AG04450 (cell line): ENCODE results near the gene SOX18. TPM values are rescaled to one million over a fixed set of nuclear protein-coding genes. Genes with fewer than 3 reads are reported as not detected.
A peak's percentile ranks its signal among the peaks of the same experiment; 100 is the strongest.

Experiments used
- CTCF ChIA-PET: fragments of 300-600, 350-600 bp; formaldehyde crosslinking; extraction: SDS; loops from one replicate; lab custom pipeline; 2022; ENCODE audit warnings: antibody characterized with exemption, inconsistent platforms; lab: Charles Lee
- POLR2A ChIA-PET: fragments of 350-600 bp; formaldehyde crosslinking; extraction: SDS; loops from one replicate; lab custom pipeline; 2021; ENCODE audit warnings: antibody characterized with exemption, inconsistent platforms; lab: Yijun Ruan, JAX
- DNase-seq: peaks from one replicate; pipeline ENCODE4 v3.0.0-alpha.2; 2011; ENCODE audit warnings: low read depth, low spot score
- H3K27ac ChIP-seq: one replicate; pipeline ENCODE4 v1.5.1; 2012; ENCODE audit warnings: low read depth, low read length, control low read depth
- H3K27me3 ChIP-seq: one replicate; pipeline ENCODE4 v1.6.0; 2012; ENCODE audit warnings: low read length; ENCODE audit not compliant: control insufficient read depth, insufficient read depth
- H3K4me3 ChIP-seq: 2 replicates; pipeline ENCODE4 v1.5.1; 2011; ENCODE audit warnings: mild to moderate bottlenecking, low read depth, low read length, control low read depth
- H3K9me3 ChIP-seq: 2 replicates; pipeline ENCODE4 v1.5.1; 2012; ENCODE audit warnings: low read length; ENCODE audit not compliant: control insufficient read depth, insufficient read depth
- CTCF ChIP-seq: IDR thresholded peaks from 2 replicates; pipeline ENCODE4 v1.5.1; 2011; ENCODE audit warnings: low read depth, low read length, control low read depth, inconsistent platforms
- polyA plus RNA-seq: library from polyadenylated mRNA; depleted of rRNA; stranded (reverse); fragments of >200 nt; gene quantifications from 2 replicates; pipeline ENCODE4 v1.2.3, GENCODE V29; 2011

SOX18 gene
- polyA plus RNA-seq, 1 experiment, result not detected

DNA sequence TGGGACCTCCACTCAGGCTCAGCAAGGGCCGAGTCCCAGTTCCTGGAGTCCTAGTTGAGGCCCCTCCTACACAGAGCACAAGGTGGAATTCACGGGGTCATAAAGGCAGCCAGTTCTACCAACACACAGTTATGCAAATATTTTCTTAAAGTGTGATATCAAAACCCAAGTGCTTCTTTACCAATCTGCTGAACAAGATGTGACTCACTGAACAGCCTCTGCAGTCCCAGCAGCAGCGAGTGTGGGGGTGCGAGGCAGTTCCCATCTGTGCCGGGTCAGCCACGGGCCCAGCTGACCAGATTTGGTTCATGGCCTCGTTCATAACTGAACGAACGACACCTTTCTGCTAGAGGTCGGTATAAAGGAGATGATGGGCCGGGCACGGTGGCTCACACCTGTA lies 9.1 kb upstream of the SOX18 start:
- ChIA-PET CTCF (interaction anchor here (0.7 to 1.8 kb wide), 3 partner anchors 15 to 283 kb away, joined by 3 to 10 read pairs (median 4); no protein-coding TSS in a partner anchor), POLR2A (interaction anchor here (0.7 kb wide), 1 partner anchor 194 kb away, joined by 8 read pairs; the partner anchor contains the start of gene TPD52L2)
- H3K27ac ChIP-seq, result no peak overlapping the region
- no peaks in the 10 kb centered on the region; the same call in 1 of the 2 replicates for H3K9me3 ChIP-seq
- TF ChIP-seq CTCF, result no peak
- no peak for DNase-seq
- no peak overlapping the region for H3K4me3 ChIP-seq
- peaks cover 12% of the 10 kb centered on the region for H3K27me3 ChIP-seq

DNA sequence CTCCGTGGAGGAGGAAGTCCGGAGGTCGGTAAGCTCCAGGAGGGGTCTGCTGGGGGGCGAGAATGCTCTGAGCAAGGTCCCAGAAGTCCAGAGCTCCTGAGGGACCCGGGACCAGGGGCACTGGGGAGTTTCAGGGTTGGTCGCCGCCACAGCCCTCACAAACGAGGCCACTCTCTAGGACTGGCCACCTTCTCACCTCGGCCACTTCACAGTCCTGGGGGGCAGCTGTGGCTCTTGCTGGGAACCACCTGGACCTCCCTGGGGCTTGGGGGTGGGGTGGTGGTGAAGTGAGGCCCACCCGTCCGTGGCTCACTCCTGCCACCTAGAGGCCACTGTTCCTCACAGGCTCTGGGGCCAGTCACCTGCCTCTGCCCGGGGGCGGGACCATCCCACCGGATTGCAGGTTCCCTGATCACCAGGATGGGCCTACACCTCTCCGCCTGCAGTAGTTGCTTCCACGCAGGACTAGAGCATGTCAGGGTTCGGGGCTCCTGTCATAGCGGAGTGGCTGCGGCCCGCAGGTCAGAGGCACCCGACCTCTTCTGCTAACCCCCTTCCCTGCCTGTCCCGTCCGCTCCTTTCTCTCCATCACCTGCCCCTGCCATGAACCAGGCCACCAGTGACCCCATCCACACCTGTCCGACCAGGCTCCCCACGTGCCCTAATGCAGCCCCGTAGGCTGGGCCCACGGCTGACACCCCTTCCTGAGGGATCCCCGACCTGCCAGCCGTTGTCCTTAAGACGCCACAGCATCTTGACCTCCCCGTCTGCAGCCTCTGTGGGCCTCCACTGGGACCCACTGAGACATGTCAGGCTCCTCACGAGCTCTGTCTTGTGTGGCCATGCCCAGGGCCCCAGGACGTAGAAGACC lies 8.4 kb upstream of the SOX18 start:
- peak; percentile 84 for TF ChIP-seq CTCF
- ChIA-PET POLR2A (no interaction called here), CTCF (interaction anchor here (0.6 to 2.0 kb wide), 4 partner anchors 9 to 22 kb away, joined by 3 to 13 read pairs (median 4); partner anchors contain the start of genes OPRL1 and RGS19)
- DNase-seq, result no peak
- Histone ChIP-seq H3K27ac (no peak overlapping the region), H3K9me3 (no peaks in the 10 kb centered on the region; the same call in 1 of the 2 replicates), H3K4me3 (no peak overlapping the region), H3K27me3 (peaks cover 15% of the 10 kb centered on the region)

GRCh38 chr20:64056889-64057627 lies 7.6 kb upstream of the SOX18 start:
- H3K27ac ChIP-seq, result no peak overlapping the region
- DNase-seq, result no peak
- CTCF ChIA-PET, result interaction anchor here (0.6 to 2.0 kb wide), 4 partner anchors 10 to 23 kb away, joined by 3 to 13 read pairs (median 4); partner anchors contain the start of genes OPRL1 and RGS19

DNA sequence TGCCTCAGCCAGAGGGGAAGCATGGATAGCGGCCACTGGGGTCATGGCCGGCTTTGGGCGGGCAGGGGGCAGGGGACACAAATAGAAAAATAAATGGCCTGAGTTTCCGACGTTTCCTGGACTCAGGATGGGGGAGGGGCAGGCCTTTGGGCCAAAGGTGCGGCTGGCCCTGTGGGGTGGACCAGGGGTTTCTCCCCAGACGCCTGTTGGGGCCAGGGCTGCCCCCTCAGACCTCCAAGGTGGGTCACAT lies 7.1 kb upstream of the SOX18 start:
- Histone ChIP-seq H3K9me3 (no peaks in the 10 kb centered on the region; the same call in 1 of the 2 replicates), H3K27me3 (peaks cover 23% of the 10 kb centered on the region), H3K27ac (no peak overlapping the region), H3K4me3 (no peak overlapping the region)
- no peak for DNase-seq
- ChIA-PET CTCF (interaction anchor here (2.0 kb wide), 1 partner anchor 17 kb away, joined by 13 read pairs; no protein-coding TSS in a partner anchor), POLR2A (no interaction called here)
- no peak for TF ChIP-seq CTCF

More at GRCh38 chr20:64056889-64057627, 7.6 kb upstream of the SOX18 start:
- POLR2A ChIA-PET, result no interaction called here
- Histone ChIP-seq H3K9me3 (no peaks in the 10 kb centered on the region; the same call in 1 of the 2 replicates), H3K27me3 (peaks cover 21% of the 10 kb centered on the region), H3K4me3 (no peak overlapping the region)
- TF ChIP-seq CTCF, result no peak
